Body of pancreas (tissue), 4 donors: ENCODE results near the gene RAF1.

Experiments
- POLR2A ChIP-seq, 3 donors: fragments of 450-650 bp; IDR thresholded peaks; one replicate each; pipeline ENCODE4 v1.6.1; 2016; ENCODE audit warnings: antibody characterized with exemption in 3 of 3, mild to moderate bottlenecking in 2 of 3
- TF ChIP-seq, protein P1 (sequence below), 7 experiments: fragments of 450-650 bp in 4 of 7; fragments of 200-600 bp in 3 of 7; sonication (generic) in 3 of 7; IDR thresholded peaks; one replicate each; pipeline ENCODE4 v1.5.1; 2016 to 2019; ENCODE audit warnings: antibody characterized with exemption in 7 of 7

DNA sequence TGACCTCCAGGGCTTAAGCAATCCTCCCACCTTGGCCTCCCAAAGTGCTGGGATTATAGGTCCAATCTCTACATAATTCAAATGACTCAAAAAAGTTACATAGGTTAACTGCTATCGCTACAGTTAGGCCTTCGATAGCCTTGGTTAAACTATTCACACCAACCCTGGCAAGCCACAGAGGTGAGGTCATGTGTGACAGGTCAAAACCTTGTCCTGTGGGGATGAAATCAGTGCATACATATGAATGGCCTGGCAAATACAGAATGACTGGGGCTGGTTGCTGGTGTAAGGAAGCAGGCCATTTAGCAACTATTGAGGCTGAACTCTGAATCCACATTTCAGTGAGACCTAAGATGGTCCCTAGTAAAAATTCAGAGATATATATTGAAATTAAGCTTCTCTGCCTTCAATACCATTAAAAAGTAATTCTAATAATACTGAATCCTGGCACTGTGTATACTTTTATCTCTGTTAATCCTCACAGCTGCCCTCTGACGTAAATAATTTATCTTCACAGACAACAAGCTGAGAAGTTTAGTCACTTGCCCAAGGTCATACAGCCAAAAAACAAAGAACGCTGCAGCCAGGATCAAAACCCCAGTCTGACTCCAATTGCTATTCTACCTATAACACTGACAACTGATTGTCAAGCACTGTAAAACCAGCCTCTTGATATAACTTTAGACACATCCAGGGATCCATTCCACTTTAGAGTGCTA lies 71.8 kb downstream of the RAF1 start:
- TF ChIP-seq, protein P1, sequence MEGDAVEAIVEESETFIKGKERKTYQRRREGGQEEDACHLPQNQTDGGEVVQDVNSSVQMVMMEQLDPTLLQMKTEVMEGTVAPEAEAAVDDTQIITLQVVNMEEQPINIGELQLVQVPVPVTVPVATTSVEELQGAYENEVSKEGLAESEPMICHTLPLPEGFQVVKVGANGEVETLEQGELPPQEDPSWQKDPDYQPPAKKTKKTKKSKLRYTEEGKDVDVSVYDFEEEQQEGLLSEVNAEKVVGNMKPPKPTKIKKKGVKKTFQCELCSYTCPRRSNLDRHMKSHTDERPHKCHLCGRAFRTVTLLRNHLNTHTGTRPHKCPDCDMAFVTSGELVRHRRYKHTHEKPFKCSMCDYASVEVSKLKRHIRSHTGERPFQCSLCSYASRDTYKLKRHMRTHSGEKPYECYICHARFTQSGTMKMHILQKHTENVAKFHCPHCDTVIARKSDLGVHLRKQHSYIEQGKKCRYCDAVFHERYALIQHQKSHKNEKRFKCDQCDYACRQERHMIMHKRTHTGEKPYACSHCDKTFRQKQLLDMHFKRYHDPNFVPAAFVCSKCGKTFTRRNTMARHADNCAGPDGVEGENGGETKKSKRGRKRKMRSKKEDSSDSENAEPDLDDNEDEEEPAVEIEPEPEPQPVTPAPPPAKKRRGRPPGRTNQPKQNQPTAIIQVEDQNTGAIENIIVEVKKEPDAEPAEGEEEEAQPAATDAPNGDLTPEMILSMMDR (IDR thresholded peaks at IDR 0.05), result no peak
- no peak for TF ChIP-seq POLR2A (IDR thresholded peaks at IDR 0.05)
